Measurements from ENCODE around the gene PIAS1. TPM values are rescaled to one million over a fixed set of nuclear protein-coding genes. Genes with fewer than 3 reads are reported as not detected.

Gene PIAS1
- total RNA-seq, 1 donor from 2014 or later = 71.6 TPM

DNA sequence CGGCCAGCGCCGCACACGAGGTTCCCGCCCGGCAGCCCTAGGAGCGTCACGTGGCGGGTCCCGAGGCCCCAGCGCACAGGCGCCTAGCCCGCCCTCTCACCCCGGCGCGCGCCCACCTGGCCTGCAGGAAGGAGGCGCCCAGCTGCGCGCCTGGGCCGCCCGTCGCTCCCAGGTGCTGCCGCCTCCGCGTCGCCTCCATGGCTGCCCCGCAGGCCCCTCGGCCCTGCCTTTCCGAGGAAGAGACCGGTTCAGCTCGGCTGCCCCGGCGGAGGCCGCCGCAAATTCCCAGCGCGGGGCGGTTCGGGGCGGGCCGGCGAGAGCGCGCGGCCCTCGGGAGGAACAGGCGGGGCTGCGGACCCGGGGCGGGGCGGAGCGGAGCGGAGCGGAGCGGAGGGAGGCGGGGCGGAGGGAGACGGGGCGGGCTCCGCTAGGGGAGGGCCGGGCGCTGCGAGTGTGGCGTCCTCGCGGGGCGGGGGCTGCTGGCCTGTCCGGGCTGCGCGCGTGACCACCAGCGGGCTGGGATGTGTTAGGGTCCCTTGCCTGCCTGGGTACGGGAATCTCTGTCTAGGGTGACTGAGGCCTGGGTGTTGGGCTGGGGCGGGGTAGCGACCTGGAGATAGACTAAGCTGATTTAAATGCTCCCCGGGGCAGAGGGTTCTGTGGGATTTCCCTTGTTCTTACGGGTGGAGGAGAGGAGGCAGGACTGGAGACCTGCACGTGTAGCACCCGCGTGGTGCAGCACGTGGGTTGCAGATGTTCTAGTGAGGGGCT, 175.5 kb downstream of the PIAS1 start, which contains the start of gene CLN6:
Gene CLN6 (minus strand): TSS at position 343 of the 771 bp plus-strand sequence. CDS start 144 bp downstream, at position 199.
- peak; percentile 65 for DNase-seq (ENCODE audit: low spot score, unreplicated experiment)
- Mint-ChIP-seq H3K9me3 (ENCODE audit: low read depth) (no peaks in the 10 kb centered on the region), H3K36me3 (ENCODE audit: insufficient read depth) (no peaks in the 10 kb centered on the region), H3K4me3 (ENCODE audit: low read depth) (peak within 1 kb of the TSS; percentile 93), H3K27me3 (peaks cover 16% of the 10 kb centered on the region), H3K4me1 (ENCODE audit: low read depth) (peaks cover 16% of the 10 kb centered on the region), H3K27ac (peak within 1 kb of the TSS; percentile 93)
- TF ChIP-seq, protein P1, sequence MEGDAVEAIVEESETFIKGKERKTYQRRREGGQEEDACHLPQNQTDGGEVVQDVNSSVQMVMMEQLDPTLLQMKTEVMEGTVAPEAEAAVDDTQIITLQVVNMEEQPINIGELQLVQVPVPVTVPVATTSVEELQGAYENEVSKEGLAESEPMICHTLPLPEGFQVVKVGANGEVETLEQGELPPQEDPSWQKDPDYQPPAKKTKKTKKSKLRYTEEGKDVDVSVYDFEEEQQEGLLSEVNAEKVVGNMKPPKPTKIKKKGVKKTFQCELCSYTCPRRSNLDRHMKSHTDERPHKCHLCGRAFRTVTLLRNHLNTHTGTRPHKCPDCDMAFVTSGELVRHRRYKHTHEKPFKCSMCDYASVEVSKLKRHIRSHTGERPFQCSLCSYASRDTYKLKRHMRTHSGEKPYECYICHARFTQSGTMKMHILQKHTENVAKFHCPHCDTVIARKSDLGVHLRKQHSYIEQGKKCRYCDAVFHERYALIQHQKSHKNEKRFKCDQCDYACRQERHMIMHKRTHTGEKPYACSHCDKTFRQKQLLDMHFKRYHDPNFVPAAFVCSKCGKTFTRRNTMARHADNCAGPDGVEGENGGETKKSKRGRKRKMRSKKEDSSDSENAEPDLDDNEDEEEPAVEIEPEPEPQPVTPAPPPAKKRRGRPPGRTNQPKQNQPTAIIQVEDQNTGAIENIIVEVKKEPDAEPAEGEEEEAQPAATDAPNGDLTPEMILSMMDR (IDR thresholded peaks at IDR 0.05; ENCODE audit: unreplicated experiment) = no peak

DNA sequence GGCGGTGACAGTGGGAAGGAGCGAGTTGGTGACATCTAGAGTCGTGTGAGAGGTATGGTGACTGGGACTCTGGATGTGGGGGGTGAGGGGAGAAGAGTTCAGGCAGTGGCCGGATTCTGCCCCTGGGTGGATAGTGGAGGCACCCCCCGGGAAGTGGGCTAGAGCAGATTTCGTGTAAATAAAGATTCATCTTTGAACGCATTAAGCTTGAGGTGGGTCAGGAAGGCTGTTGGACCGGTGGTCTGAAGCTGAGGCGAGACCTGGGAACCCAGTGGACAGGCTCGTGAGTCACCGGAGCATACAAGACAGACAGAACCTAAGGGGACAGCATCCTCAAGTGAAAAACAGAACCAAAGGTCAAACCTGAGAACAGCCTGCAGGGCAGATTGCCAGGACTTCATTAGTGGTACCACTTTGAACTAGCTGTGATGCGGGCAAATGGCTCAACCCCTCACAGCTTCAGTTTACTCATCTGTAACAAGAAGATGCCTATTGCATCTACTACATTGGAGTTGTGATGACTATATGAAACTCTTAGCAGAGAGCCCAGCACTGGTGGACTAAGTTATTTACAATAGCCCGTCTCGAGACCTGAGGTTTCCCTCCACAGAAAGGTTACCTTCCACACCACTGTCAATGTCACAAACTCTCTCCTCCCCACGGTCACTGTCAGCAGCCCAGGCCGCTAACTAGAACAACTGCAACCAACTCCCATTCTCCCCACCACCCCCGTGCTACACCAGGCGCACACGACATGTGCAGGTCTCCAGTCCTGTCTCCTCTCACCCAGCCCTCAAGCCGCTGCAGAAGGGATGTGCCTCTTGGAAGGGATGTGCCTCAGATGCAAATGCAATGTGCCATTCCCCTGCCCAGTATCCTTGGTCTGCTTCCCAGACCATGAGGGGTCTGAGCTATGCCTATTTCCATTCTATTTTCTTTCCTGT, 176.3 kb downstream of the PIAS1 start:
- Mint-ChIP-seq H3K4me1 (ENCODE audit: low read depth) (peaks cover 17% of the 10 kb centered on the region), H3K27me3 (peaks cover 16% of the 10 kb centered on the region), H3K4me3 (ENCODE audit: low read depth) (peak overlapping the region; percentile 93), H3K36me3 (ENCODE audit: insufficient read depth) (no peaks in the 10 kb centered on the region), H3K27ac (peak overlapping the region; percentile 93), H3K9me3 (ENCODE audit: low read depth) (no peaks in the 10 kb centered on the region)
- TF ChIP-seq, protein P1 (IDR thresholded peaks at IDR 0.05; ENCODE audit: unreplicated experiment) = no peak
- no peak for DNase-seq (ENCODE audit: low spot score, unreplicated experiment)

DNA sequence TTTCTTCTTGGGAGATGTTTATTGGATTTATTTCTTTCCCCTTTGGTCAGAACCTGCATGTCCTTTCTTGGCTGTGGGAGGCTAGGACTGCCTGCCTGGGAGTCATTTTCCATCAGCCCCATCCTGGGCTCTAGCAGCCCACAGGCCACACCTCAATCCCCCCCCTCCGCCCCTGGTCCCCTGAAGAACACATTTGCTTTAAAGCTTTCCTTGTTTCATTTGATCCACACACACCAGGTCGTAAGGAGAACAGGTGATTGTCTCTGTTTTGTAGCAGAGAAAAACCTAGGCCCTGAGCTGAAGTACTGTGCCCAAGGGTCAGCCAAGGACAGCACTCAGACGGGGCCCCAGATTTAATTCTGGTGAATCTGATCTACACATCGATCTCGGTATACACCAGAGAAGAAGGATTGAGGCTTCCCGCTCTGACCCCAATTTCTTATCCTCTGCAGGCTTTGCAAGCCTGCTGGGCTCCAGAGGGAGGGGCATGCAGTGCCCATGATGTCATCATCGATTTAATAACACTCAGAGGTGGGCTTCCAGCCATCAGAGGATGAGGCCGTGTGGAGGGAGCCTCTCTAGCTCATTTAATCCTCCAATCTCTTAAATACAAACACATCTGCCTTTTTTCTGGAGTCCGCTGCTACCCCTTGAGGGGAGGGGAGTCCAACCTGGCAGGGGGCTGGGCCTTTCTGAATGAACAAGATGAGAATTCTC, 177.1 kb downstream of the PIAS1 start:
- peaks cover 16% of the 10 kb centered on the region for H3K27me3 Mint-ChIP-seq
- no peaks in the 10 kb centered on the region for H3K9me3 Mint-ChIP-seq (ENCODE audit: low read depth)
- no peak overlapping the region for H3K27ac Mint-ChIP-seq
- H3K4me1 Mint-ChIP-seq (ENCODE audit: low read depth) = peaks cover 17% of the 10 kb centered on the region
- peak overlapping the region; percentile 53 for H3K4me3 Mint-ChIP-seq (ENCODE audit: low read depth)
- H3K36me3 Mint-ChIP-seq (ENCODE audit: insufficient read depth) = no peaks in the 10 kb centered on the region
- DNase-seq (ENCODE audit: low spot score, unreplicated experiment) = no peak
- TF ChIP-seq, protein P1 (IDR thresholded peaks at IDR 0.05; ENCODE audit: unreplicated experiment) = no peak

DNA sequence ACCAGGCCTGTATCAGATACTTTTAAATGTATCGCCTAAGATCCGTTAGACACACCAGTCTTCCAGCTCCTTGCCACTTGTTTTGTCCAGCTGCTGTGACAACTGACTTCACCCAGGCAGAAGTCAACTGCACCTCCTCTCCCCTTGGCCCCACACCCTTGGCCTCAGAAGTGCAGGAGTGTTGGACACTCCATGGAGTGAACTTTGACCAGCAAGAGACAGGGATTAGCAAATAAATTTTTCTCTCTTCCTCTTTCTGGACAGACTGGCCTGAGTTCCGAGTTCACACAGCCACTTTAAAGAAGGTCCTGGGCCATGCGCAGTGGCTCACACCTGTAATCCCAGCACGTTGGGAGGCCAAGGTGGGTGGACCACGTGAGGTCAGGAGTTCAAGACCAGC, 178.3 kb downstream of the PIAS1 start:
- Mint-ChIP-seq H3K4me1 (ENCODE audit: low read depth) (peaks cover 17% of the 10 kb centered on the region), H3K9me3 (ENCODE audit: low read depth) (peaks cover 1% of the 10 kb centered on the region), H3K27me3 (peaks cover 16% of the 10 kb centered on the region), H3K36me3 (ENCODE audit: insufficient read depth) (no peaks in the 10 kb centered on the region), H3K4me3 (ENCODE audit: low read depth) (no peak overlapping the region), H3K27ac (no peak overlapping the region)
- TF ChIP-seq, protein P1 (IDR thresholded peaks at IDR 0.05; ENCODE audit: unreplicated experiment) = no peak
- no peak for DNase-seq (ENCODE audit: low spot score, unreplicated experiment)
